Liver (tissue), 9 donors: ENCODE measurements around the gene PIEZO1. TPM values are rescaled to one million over a fixed set of nuclear protein-coding genes. Genes with fewer than 3 reads are reported as not detected.

Source experiments
- DNase-seq: peaks from one replicate; pipeline ENCODE4 v3.0.0-alpha.2; 2017; ENCODE audit warnings: low spot score
- H3K27ac ChIP-seq, 2 donors: one replicate each; pipeline ENCODE4 v1.7.0; 2013; ENCODE audit warnings: inconsistent platforms in 2 of 2, low read length in 2 of 2, control low read depth in 1 of 2, low read depth in 1 of 2, mild to moderate bottlenecking in 1 of 2
- H3K27me3 ChIP-seq, 4 donors: one replicate each; pipeline versions ENCODE4 v1.6.1 to v1.7.0; 2013; ENCODE audit warnings: low read length in 3 of 4, inconsistent platforms in 1 of 4, mild to moderate bottlenecking in 1 of 4, moderate library complexity in 1 of 4; ENCODE audit not compliant: control insufficient read depth in 4 of 4, insufficient read depth in 4 of 4
- H3K36me3 ChIP-seq, 4 donors: one replicate each; pipeline versions ENCODE4 v1.6.1 to v1.7.0; 2013; ENCODE audit warnings: low read length in 3 of 4, mild to moderate bottlenecking in 3 of 4, low read depth in 1 of 4, moderate library complexity in 1 of 4; ENCODE audit not compliant: control insufficient read depth in 4 of 4, insufficient read depth in 3 of 4
- H3K4me1 ChIP-seq, 4 donors: one replicate each; pipeline versions ENCODE4 v1.6.1 to v1.7.0; 2013; ENCODE audit warnings: low read length in 3 of 4, mild to moderate bottlenecking in 3 of 4, moderate library complexity in 1 of 4; ENCODE audit not compliant: control insufficient read depth in 4 of 4, insufficient read depth in 4 of 4
- H3K4me3 ChIP-seq, 3 donors: one replicate each; pipeline versions ENCODE4 v1.6.1 to v1.7.0; 2013; ENCODE audit warnings: low read length in 3 of 3, control low read depth in 1 of 3, low read depth in 1 of 3, mild to moderate bottlenecking in 1 of 3
- H3K9ac ChIP-seq, 2 donors: one replicate each; pipeline ENCODE4 v1.7.0; 2013; ENCODE audit warnings: low read length in 2 of 2, mild to moderate bottlenecking in 2 of 2, moderate library complexity in 2 of 2, control low read depth in 1 of 2, low read depth in 1 of 2
- H3K9me3 ChIP-seq, 4 donors: one replicate each; pipeline versions ENCODE4 v1.6.1 to v1.7.0; 2013; ENCODE audit warnings: low read length in 3 of 4; ENCODE audit not compliant: control insufficient read depth in 4 of 4
- ATF3 ChIP-seq: IDR thresholded peaks from 2 replicates; pipeline ENCODE4 v1.6.1; 2016; ENCODE audit warnings: antibody characterized with exemption
- CTCF ChIP-seq: fragments of 150-350 bp; IDR thresholded peaks from 2 replicates; pipeline ENCODE4 v1.5.1; 2017; ENCODE audit warnings: improper control_type of control experiment, low read depth, low read length; ENCODE audit not compliant: missing input control
- EGR1 ChIP-seq, 2 donors: IDR thresholded peaks; 2 replicates each; pipeline ENCODE4 v1.6.1; 2016 to 2018; ENCODE audit warnings: antibody characterized with exemption in 2 of 2, low read depth in 2 of 2
- FOXA1 ChIP-seq: IDR thresholded peaks from 2 replicates; pipeline ENCODE4 v1.6.1; 2016; ENCODE audit warnings: antibody characterized with exemption
- GABPA ChIP-seq, 2 donors: IDR thresholded peaks in 1 of 2; conservative IDR thresholded peaks in 1 of 2; 2 replicates each; pipeline ENCODE4 v1.6.1; 2016; ENCODE audit warnings: antibody characterized with exemption in 2 of 2, mild to moderate bottlenecking in 1 of 2, moderate library complexity in 1 of 2
- HNF4A ChIP-seq, 2 donors: conservative IDR thresholded peaks; 2 replicates each; pipeline ENCODE4 v1.6.1; 2016; ENCODE audit warnings: antibody characterized with exemption in 2 of 2, mild to moderate bottlenecking in 2 of 2
- HNF4G ChIP-seq: IDR thresholded peaks from 2 replicates; pipeline ENCODE4 v1.6.1; 2016; ENCODE audit warnings: antibody characterized with exemption
- MAX ChIP-seq: IDR thresholded peaks from 2 replicates; pipeline ENCODE4 v1.6.1; 2016; ENCODE audit warnings: antibody characterized with exemption
- NR2F2 ChIP-seq: IDR thresholded peaks from 2 replicates; pipeline ENCODE4 v1.6.1; 2016; ENCODE audit warnings: antibody characterized with exemption
- RAD21 ChIP-seq, 2 donors: IDR thresholded peaks; 2 replicates each; pipeline ENCODE4 v1.6.1; 2016; ENCODE audit warnings: antibody characterized with exemption in 2 of 2, mild to moderate bottlenecking in 2 of 2
- REST ChIP-seq: IDR thresholded peaks from 2 replicates; pipeline ENCODE4 v1.6.1; 2016; ENCODE audit warnings: antibody characterized with exemption, mild to moderate bottlenecking
- RXRA ChIP-seq, 2 donors: IDR thresholded peaks; 2 replicates each; pipeline ENCODE4 v1.6.1; 2017 to 2018; ENCODE audit warnings: antibody characterized with exemption in 2 of 2, mild to moderate bottlenecking in 1 of 2
- SP1 ChIP-seq: IDR thresholded peaks from 2 replicates; pipeline ENCODE4 v1.6.1; 2018; ENCODE audit warnings: antibody characterized with exemption, mild to moderate bottlenecking
- TAF1 ChIP-seq: conservative IDR thresholded peaks from 2 replicates; pipeline ENCODE4 v1.6.1; 2016; ENCODE audit warnings: antibody characterized with exemption, mild to moderate bottlenecking
- YY1 ChIP-seq: IDR thresholded peaks from 2 replicates; pipeline ENCODE4 v1.6.1; 2016; ENCODE audit warnings: antibody characterized with exemption, mild to moderate bottlenecking
- ZBTB33 ChIP-seq: IDR thresholded peaks from 2 replicates; pipeline ENCODE4 v1.6.1; 2016; ENCODE audit warnings: antibody characterized with exemption
- WGBS: extraction: QIAGEN DNeasy Blood & Tissue Kit; methylation state at CpG from one replicate; pipeline ENCODE4 v1.1.7; 2013; 5-methylcytosine and 5-hydroxymethylcytosine counted together
- polyA plus RNA-seq, 2 donors: library from polyadenylated mRNA; stranded (reverse) in 1 of 2; unstranded in 1 of 2; fragments of 200-250 nt in 1 of 2; fragments of >200 nt in 1 of 2; fragmentation: Nextera tagmentation in 1 of 2; extraction: Ambion mirVana in 1 of 2; gene quantifications; one replicate each; pipeline versions ENCODE4 v1.2.1 to v1.2.3, GENCODE V29; 2013 to 2015
- total RNA-seq, 2 donors: library from RNA; depleted of rRNA; stranded (reverse); fragments of >200 nt; gene quantifications; one replicate each; pipeline ENCODE4 v1.2.3, GENCODE V29; 2014
- donor health status: healthy.
- donor health status: healthy.
- donor health status: healthy.
- donor health status: healthy.
- donor health status: healthy.

The PIEZO1 gene
- total and polyA plus RNA-seq, 4 donors: 15.3 to 74.7 (median 59.2) TPM

- peaks cover 0 to 17% (median 7%) of the 10 kb centered on the region in 4 donors for H3K4me1 ChIP-seq
- DNase-seq: no peak
- H3K4me3 ChIP-seq: no peak overlapping the region
- WGBS: 96% methylated on average over 17 of the region's 17 CpGs
- H3K9me3 ChIP-seq: no peaks in the 10 kb centered on the region
- TF ChIP-seq REST: no peak
- no peak for TF ChIP-seq MAX
- no peak for TF ChIP-seq TAF1
- no peak for TF ChIP-seq HNF4G
- H3K9ac ChIP-seq: no peak overlapping the region
- no peak overlapping the region for H3K27ac ChIP-seq
- H3K27me3 ChIP-seq: no peaks in the 10 kb centered on the region
- H3K36me3 ChIP-seq: peaks cover 0 to 15% (median 11%) of the 10 kb centered on the region in 4 donors
Measured at GRCh38 chr16:88741368-88741767, 43.7 kb downstream of the PIEZO1 start.

GRCh38 chr16:88740727-88741055, 44.3 kb downstream of the PIEZO1 start:
- Histone ChIP-seq H3K27me3 (no peaks in the 10 kb centered on the region), H3K4me3 (no peak overlapping the region), H3K27ac (no peak overlapping the region), H3K9ac (no peak overlapping the region), H3K9me3 (no peaks in the 10 kb centered on the region), H3K36me3 (peaks cover 0 to 19% (median 11%) of the 10 kb centered on the region in 4 donors), H3K4me1 (peaks cover 0 to 17% (median 7%) of the 10 kb centered on the region in 4 donors)
- no peak for DNase-seq
- no peak for TF ChIP-seq TAF1
- no peak for TF ChIP-seq NR2F2
- TF ChIP-seq CTCF: no peak
- TF ChIP-seq HNF4G: no peak
- TF ChIP-seq FOXA1: no peak
- no peak for TF ChIP-seq YY1
- TF ChIP-seq GABPA (IDR thresholded peaks at IDR 0.05 in 1 of 2, conservative IDR thresholded peaks at IDR 0.05 in 1 of 2): no peak
- TF ChIP-seq MAX: no peak
- no peak for TF ChIP-seq RAD21 (IDR thresholded peaks at IDR 0.05)
- TF ChIP-seq RXRA (IDR thresholded peaks at IDR 0.05): no peak
- no peak for TF ChIP-seq EGR1 (IDR thresholded peaks at IDR 0.05; ENCODE audit: low read depth in 2 of 2)
- TF ChIP-seq ZBTB33: no peak
- no peak for TF ChIP-seq SP1
- no peak for TF ChIP-seq REST
- TF ChIP-seq HNF4A (conservative IDR thresholded peaks at IDR 0.05): no peak
- TF ChIP-seq ATF3: no peak
- 94% methylated on average over 12 of the region's 12 CpGs for WGBS
